Measurements from ENCODE around the gene MGLL. TPM values are rescaled to one million over a fixed set of nuclear protein-coding genes. Genes with fewer than 3 reads are reported as not detected.

The MGLL gene
- total RNA-seq, 1 donor from 2014 or later: 10.3 TPM

DNA sequence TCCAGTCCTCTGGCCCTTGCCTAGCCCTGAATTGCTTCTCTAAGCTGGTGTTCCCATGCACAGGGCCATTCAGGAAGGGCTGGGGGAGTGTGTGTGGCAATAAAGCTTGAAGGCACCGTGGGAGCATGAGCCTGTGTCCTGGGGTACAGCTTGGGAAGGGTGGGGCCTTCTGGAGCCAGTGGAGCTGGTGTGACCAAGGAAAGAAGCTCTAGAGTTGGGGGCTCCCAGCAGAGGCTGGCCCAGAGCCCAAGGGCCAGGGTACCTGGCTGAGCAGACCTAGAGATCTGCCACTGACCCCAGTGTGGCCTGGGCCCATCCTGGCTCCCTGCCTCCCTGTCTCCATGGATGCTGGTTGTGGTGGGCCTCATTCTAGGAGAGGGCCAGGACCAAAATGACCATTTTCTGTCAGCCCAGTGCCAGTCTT lies 141.5 kb downstream of the MGLL start:
- H3K4me1 Mint-ChIP-seq (ENCODE audit: low read depth, unreplicated experiment): peaks cover 4% of the 10 kb centered on the region
- TF ChIP-seq CTCF (IDR thresholded peaks at IDR 0.05; ENCODE audit: partially characterized antibody, unreplicated experiment): no peak
- DNase-seq: no peak
- H3K9me3 Mint-ChIP-seq (ENCODE audit: unreplicated experiment): peaks cover 6% of the 10 kb centered on the region
- no peaks in the 10 kb centered on the region for H3K36me3 Mint-ChIP-seq (ENCODE audit: unreplicated experiment)
- no peak overlapping the region for H3K4me3 Mint-ChIP-seq (ENCODE audit: unreplicated experiment)
- H3K27ac Mint-ChIP-seq (ENCODE audit: unreplicated experiment): no peak overlapping the region
- H3K27me3 Mint-ChIP-seq (ENCODE audit: unreplicated experiment): peaks cover 6% of the 10 kb centered on the region

DNA sequence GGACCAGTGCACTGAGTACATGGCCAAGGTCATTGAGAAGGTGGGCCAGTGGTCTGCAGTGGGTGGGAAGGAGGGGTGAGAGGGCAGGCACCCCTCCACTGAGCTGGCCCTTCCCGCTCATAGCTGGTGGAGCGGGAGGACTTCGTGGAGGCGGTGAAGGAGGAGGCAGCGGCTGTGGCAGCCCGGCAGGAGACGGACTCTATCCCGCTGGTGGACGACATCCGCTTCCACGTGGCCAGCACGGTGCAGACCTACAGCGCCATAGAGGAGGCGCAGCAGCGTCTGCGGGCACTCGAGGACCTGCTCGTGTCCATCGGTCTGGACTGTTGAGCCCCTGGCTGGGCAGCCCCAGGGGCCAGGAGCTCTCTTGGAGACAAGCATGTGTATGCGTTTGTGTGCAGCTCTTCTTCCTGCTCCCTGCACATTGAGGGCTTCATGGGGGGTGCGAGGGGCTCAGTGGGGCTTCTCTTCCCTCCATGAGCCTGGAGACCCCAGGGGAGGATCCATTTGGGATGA lies 142.1 kb downstream of the MGLL start:
- peaks cover 6% of the 10 kb centered on the region for H3K9me3 Mint-ChIP-seq (ENCODE audit: unreplicated experiment)
- H3K27me3 Mint-ChIP-seq (ENCODE audit: unreplicated experiment): peaks cover 6% of the 10 kb centered on the region
- H3K4me3 Mint-ChIP-seq (ENCODE audit: unreplicated experiment): no peak overlapping the region
- no peaks in the 10 kb centered on the region for H3K36me3 Mint-ChIP-seq (ENCODE audit: unreplicated experiment)
- peaks cover 4% of the 10 kb centered on the region for H3K4me1 Mint-ChIP-seq (ENCODE audit: low read depth, unreplicated experiment)
- TF ChIP-seq CTCF (IDR thresholded peaks at IDR 0.05; ENCODE audit: partially characterized antibody, unreplicated experiment): no peak
- no peak overlapping the region for H3K27ac Mint-ChIP-seq (ENCODE audit: unreplicated experiment)
- no peak for DNase-seq

DNA sequence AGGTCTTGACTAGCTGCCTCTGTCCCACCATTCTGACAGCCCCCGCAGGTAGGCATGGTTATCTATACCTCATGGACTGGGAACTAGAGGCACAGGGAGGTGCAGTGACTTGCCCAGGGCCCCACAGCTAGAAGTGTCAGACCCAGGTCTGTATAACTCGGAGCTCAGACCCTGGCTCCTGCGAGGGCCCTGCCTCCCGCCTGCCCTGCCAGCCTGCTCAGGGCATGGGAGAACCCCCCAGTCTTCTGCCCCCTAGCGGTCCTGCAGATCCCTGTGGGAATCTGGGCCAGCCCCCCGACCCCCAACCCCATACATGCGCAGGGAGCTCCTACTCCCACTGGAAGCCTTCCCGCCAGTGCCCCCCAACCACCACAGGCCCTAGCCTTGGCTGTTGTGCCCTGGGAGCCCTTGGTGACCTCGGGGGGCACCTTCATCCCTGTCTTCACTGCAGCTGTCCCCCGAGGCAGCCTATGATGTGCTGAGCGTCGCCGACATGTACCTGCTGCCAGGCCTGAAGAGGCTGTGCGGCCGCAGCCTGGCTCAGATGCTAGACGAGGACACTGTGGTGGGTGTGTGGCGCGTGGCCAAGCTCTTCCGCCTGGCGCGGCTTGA lies 142.7 kb downstream of the MGLL start:
- no peak for DNase-seq
- Mint-ChIP-seq H3K9me3 (ENCODE audit: unreplicated experiment) (peaks cover 10% of the 10 kb centered on the region), H3K4me3 (ENCODE audit: unreplicated experiment) (no peak overlapping the region), H3K27ac (ENCODE audit: unreplicated experiment) (no peak overlapping the region), H3K4me1 (ENCODE audit: low read depth, unreplicated experiment) (peaks cover 4% of the 10 kb centered on the region), H3K36me3 (ENCODE audit: unreplicated experiment) (no peaks in the 10 kb centered on the region), H3K27me3 (ENCODE audit: unreplicated experiment) (peaks cover 9% of the 10 kb centered on the region)
- TF ChIP-seq CTCF (IDR thresholded peaks at IDR 0.05; ENCODE audit: partially characterized antibody, unreplicated experiment): peak; percentile 22

GRCh38 chr3:127678611-127679533 lies 143.4 kb downstream of the MGLL start:
- peaks cover 12% of the 10 kb centered on the region for H3K27me3 Mint-ChIP-seq (ENCODE audit: unreplicated experiment)
- no peak overlapping the region for H3K4me3 Mint-ChIP-seq (ENCODE audit: unreplicated experiment)
- TF ChIP-seq CTCF (IDR thresholded peaks at IDR 0.05; ENCODE audit: partially characterized antibody, unreplicated experiment): no peak
- peaks cover 16% of the 10 kb centered on the region for H3K9me3 Mint-ChIP-seq (ENCODE audit: unreplicated experiment)
- peaks cover 4% of the 10 kb centered on the region for H3K4me1 Mint-ChIP-seq (ENCODE audit: low read depth, unreplicated experiment)
- no peak for DNase-seq
- no peaks in the 10 kb centered on the region for H3K36me3 Mint-ChIP-seq (ENCODE audit: unreplicated experiment)
- H3K27ac Mint-ChIP-seq (ENCODE audit: unreplicated experiment): no peak overlapping the region

- H3K27ac Mint-ChIP-seq (ENCODE audit: unreplicated experiment): no peak overlapping the region
- H3K36me3 Mint-ChIP-seq (ENCODE audit: unreplicated experiment): no peaks in the 10 kb centered on the region
- no peak for DNase-seq
- TF ChIP-seq CTCF (IDR thresholded peaks at IDR 0.05; ENCODE audit: partially characterized antibody, unreplicated experiment): no peak
- H3K27me3 Mint-ChIP-seq (ENCODE audit: unreplicated experiment): peaks cover 18% of the 10 kb centered on the region
- peaks cover 22% of the 10 kb centered on the region for H3K9me3 Mint-ChIP-seq (ENCODE audit: unreplicated experiment)
- no peak overlapping the region for H3K4me3 Mint-ChIP-seq (ENCODE audit: unreplicated experiment)
- peaks cover 7% of the 10 kb centered on the region for H3K4me1 Mint-ChIP-seq (ENCODE audit: low read depth, unreplicated experiment)
Observed at GRCh38 chr3:127678315-127678599, 144.1 kb downstream of the MGLL start.

Measured in glutamatergic neuron (in vitro differentiated cells).